Hematopoietic multipotent progenitor cell treated with erythropoietin and hydrocortisone succinate and interleukin-3 and kit ligand, for 17 days (in vitro differentiated cells): Measurements from ENCODE around the gene CPED1.
"Not testable (repeated sequence)": the region's sequence is repeated elsewhere in the genome, so short reads cannot be mapped to it uniquely, and the experiment has no call there.

Experiments
- DNase-seq: peaks from one replicate; pipeline ENCODE4 v3.0.0-alpha.2; 2015; ENCODE audit warnings: low spot score

Gene CPED1

GRCh38 chr7:121071662-121072061, 83.2 kb downstream of the CPED1 start:
- DNase-seq, result no peak

GRCh38 chr7:121072826-121073225, 84.3 kb downstream of the CPED1 start:
- no peak for DNase-seq

- DNase-seq, result no peak
Observed at GRCh38 chr7:121073463-121074099, 85.1 kb downstream of the CPED1 start.

DNA sequence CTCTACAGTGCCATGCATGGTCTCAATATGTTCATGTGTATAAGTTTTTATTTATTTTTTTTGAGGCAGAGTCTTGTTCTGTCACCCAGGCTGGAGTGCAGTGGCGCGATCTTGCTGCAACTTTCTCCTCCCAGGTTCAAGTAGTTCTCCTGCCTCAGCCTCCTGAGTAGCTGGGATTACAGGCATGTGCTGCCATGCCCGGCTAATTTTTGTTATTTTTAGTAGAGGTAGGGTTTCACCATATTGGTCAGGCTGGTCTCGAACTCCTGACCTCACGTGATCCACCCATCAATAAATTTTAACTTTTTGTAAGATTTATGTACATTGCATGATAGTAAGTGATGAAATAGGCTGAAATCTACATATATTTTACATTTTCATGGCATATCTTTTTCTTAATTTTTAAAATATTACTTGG, 86.9 kb downstream of the CPED1 start:
- not testable (repeated sequence) for DNase-seq

DNA sequence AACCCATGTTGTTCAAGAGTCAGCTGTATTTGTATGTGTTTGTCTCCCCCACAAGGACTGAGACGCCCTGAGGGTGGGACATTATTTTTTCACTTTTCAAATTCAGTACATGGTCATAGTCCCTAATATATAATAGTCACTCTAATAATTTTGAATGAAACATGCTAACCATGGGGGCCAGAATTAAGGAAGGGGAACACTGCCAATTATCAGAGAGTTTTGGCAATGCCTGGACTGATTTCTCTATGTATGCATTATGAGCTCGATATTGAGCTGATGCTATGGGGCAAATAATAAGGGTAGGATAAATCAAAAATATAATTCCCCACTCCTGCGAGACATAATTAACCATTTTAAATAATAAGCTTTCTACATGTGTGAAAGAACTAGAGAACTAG, 87.4 kb downstream of the CPED1 start:
- no peak for DNase-seq

DNA sequence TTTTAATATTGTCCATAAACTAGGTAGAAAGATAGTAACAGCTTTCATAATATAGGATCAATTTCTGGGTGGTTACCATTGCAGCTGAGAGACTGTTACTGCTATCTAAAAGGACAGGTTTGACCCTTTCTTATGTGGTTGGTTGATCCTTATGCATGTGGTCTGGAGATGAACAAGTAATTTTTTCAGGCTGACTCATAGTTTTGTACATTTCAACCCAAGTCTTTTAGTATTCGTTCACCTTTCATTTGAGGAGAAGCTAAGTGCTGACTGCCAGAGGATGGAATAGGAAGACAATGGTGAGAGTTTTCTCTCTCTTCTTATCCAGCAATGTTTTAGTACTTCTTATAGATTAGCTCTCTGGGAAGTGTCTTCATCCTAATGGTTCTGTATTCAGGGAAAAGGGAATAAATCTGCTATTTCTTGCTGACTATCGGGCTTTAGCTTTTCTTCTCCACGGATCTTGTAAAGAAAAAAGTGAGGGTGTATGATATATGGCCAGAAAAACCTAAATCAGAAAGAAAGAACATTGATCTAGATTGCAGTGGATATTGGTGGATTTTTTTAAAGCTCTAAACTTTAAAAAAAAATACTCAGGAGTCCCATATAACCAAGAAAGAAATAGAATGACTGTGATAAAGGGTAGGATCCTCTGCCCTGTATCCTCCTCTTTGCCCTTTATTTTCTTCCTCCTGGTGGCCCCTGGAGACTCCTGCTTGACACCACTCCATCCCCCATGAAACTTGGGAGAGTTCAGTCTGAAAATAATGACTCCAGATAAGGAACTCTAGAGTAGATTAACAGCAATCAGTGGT, 88.0 kb downstream of the CPED1 start:
- peak; percentile 26 for DNase-seq

GRCh38 chr7:121077165-121077630, 88.7 kb downstream of the CPED1 start:
- no peak for DNase-seq

DNA sequence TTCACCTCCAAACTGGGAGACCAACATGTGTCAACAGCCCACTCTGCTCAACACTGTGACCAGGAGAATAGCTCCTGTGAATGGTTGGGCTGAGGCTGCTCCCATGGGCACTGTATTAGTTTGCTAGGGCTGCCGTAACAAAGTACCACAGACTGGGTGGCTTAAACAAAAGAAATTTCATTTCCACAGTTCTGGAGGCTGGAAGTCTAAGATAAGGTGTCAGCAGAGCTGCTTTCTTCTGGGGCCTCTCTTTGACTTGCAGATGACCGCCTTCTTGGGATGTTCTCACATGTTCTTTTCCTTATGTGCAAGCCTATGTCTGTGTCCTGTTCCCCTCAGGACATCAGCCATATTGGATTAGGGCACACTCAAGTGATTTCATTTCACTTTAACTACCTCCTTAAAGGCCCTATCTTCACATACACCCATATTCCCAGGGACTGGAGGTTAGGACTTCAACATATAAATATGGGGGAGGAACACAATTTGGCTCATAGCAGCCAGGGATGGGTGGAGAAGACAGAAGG, 90.3 kb downstream of the CPED1 start:
- DNase-seq, result peak; percentile 14

GRCh38 chr7:121079425-121080169, 91.1 kb downstream of the CPED1 start:
- peak; percentile 24 for DNase-seq

DNA sequence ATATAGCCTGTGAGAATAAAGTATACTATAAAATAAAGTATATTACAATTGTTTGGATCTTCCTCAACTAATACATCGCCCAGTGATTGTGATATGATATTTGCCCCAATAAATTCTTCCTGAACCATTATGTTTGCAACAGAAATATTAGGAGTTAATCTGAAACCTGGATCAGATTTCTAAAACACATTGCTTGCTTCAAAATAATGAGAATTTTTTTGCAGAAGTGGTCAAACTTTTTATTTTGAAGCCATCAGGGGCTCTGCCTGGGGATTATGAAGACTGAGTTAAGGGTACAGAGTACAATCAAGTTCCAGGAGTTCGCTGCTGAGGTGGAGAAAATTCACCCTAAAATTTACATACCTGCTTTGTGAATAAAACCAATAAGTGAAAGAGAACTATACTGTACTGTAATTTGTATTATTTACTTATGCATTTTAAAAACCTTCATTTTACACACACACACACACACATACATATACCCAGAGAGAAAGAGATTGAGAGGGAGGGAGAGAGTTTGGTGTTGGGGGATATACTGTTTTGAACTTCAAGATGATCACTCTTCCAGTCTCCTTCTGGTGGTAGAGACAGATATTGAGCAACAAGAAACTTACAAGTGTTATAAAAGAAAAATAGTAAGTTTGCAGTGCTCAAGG, 91.9 kb downstream of the CPED1 start:
- DNase-seq, result no peak

DNA sequence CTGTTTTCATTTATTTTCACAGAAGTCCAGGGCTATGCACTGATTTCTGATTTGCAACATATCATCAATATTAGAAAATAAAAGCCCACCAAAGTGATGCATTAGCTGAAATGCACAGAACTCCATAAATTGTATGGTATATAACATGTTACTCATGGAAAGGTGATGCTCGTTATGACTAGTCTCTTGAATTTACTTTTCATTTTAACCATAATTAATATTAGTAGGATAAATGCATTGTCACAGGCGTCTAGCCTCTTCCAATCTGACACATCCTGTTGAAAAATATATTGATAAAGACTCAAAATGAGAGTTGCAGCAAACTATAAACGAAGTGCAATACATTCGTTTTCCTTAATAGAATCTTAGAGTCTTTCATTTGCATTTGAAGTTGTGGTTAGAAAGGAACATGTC, 92.4 kb downstream of the CPED1 start:
- DNase-seq, result no peak

DNA sequence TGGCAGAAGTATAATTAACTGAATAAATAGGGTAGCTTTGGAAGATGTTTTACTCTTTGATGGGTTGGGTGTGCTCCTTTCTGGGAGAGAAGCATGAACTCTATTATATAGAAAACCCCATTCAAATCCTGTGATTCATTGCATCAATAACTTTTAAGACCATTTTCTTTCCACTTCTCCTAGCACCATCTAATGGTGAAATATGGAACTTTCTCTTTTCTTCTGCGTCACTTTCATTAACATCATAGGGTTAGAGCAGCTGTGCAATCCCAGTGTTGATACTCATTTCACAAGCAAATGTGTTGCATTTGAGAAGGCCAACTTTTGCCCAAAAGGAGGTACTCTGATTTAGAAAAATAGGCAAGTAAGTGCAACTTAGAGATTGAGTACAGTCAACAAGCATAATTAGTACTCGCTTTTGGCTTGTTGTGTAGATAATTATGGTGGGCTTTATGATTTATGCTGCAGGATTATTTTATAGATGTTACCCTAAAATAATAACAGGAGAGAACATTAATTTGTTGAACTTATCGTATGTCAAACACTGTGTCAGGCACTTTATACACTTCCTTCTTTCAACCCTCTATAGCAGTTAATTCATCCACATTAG, 92.9 kb downstream of the CPED1 start:
- DNase-seq, result peak; percentile 72

DNA sequence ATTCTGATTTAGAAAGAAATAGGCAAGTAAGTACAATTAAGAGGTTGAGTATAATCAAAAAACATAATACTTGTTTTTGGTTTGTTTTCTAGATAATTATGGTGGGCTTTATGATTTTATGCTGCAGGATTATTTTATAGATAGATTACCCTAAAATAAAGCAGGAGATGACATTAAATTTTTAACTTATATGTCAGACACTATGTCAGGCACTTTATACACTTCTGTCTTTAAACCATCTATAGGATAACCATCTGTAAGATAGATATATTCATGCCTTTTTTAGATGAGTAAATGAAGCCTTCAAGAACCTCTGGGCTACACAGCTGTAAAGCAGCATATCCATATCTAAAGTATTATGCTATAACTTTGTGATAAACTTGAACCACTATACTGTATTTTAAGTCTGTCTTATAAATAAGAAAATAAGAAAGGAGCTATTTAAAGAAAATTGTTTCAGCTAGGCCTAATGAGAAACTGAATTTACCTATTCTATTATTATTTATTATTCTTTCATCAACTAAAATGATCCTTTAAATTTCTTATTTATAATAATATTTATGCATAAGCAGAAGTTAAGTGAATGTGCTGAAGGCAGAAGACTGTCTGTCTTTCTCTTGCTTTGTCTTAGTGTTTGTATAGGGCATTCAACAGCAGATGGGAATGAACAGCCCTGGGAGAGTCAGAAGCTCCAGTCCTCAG, 94.0 kb downstream of the CPED1 start:
- DNase-seq, result no peak

- DNase-seq, result no peak
Observed at GRCh38 chr7:121083138-121083789, 94.8 kb downstream of the CPED1 start.

DNA sequence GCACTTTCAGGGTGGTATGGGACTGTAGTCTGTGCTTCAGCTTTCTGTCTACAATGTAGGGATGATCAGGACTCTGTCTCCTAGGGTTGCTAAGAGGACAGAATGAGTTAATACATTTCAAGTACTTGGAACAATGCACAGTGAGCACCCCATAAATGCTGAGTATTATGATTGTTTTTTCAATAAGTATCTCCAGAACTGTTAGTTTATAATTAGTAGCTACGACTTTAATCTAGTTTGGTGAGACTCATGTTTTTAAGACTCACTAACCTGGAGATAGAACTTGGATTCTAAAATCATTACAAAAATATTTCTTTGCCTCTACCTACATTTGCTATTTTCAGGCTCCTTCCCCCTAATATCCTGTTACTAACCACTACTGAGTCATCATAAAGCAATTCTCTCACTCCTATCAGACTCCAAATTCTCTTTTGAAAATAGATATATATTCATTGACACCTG, 95.3 kb downstream of the CPED1 start:
- DNase-seq, result no peak

DNA sequence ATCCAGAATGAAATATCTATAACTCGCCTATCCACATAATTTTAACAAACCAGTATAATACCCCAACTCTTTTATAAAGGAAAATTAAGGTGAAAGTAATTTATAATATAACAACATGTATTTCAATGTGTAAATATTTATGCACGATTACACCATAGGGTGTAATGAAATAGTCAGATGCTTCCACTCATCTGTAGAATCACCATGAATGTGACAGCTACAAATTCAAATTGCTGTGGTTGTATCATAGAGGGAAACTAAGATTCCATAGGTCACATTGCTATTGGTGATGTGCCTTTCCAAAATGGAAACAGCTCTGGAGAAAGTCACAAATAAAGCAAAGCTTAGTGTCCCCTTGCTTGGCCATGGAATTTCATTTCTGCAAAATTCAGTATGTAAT, 95.7 kb downstream of the CPED1 start:
- no peak for DNase-seq

DNA sequence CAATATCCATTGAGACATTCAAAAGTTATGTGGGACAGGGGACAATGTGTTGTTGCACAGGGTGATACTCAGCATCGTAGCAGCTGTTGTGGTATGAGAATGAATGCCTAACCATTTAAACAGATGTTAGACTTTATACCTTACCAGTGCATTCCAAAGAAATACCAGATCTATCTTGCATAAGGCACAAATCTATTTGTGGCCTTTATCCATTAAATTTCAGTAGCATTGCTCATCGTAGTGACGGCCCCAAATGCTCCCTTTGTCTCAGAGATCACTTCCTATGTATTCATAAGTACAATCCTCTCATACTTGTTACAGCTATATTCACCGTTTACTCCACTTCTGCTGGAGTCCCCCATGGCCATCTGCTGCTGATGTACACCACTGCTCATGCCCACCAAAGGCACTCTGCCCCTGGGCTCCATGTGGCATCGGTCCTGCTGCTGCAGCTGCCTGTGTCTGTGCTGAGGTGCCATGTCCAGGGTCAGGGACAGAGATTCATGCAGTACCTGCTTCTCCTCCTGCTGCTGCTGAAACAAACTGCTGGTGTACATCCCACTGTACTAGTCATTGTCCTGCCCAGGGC, 96.3 kb downstream of the CPED1 start:
- no peak for DNase-seq

DNA sequence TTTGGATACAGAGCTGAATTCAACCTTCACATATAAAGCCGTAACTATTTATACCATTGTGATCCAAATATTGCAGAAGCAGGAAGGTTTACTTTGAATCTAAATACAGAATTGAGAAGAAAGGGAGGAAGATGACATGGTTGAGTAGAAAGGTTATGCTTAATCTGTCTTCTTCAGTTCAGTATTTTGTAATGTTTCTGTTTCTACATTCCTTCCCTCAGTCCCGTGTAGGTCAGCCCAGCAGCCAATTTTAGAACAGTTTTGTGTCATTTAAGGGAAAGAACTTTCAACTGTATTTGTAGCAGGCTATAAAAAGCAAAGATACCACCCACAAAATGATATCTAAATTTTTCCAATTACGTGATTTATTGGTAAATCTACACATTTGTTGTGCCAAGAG, 97.4 kb downstream of the CPED1 start:
- no peak for DNase-seq

GRCh38 chr7:121088870-121089269, 100.4 kb downstream of the CPED1 start:
- no peak for DNase-seq

DNA sequence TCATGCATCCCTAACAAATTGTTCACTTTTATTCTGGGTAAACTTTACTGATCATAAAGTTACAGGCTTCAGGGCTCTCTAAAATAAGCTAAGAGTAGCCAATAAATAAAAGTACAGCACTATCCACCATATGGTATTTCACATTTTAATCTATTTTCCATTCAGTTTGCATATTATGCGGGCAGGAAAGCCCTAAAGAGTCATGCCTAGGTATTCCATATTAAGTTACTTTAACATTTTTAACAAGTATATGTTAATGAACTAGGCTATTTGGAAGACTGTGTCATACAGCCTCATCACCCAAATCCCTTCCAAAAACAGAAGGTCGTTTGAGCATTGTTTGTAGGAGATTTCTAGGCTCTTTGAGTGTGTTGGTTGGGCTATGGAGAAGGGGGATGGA, 106.3 kb downstream of the CPED1 start:
- DNase-seq, result no peak
